NCI-H748 (cell line): ENCODE data around the gene SASH1.

ENCODE experiments used
- DNase-seq: peaks from one replicate; lab custom pipeline; 2025; ENCODE audit not compliant: unreplicated experiment; lab: John Stamatoyannopoulos, UW

The SASH1 gene

DNA sequence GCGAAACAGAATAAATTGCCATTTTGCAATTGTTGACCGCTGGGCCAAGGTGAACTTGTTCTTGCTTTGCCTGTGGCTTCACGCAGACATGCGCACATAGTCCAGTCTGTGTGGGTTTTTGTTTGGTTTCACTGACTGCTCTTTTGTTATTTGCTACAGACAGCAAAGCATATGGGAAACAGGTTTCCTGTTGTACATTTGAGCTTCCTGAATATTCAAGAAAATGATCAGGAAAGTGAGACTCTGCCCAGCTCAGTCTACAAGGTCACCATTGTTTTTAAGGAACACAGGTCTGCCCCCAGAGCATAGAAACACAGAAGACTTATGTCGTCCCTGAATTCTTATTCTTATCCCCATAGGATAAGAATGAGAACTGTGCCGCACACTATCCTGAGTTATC, 55.6 kb downstream of the SASH1 start:
- no peak for DNase-seq

DNA sequence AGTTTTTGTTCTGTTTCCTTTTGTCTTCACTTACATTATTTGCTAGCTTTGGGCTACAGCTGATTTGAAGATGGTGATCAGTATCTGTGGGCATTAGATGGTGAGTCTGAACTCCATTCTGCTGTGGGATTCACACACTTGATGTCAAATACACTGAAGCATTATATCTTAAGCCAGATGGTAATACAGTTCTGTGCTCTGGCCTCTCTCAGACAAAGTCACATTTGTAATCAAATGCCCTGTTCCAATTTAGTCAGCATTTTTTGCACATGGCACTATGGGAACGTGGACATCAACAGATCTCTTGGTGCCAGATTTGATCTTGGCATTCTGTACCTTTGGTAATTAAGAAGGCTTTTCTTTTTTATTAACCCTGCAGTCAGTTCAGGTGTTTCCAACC, 56.0 kb downstream of the SASH1 start:
- DNase-seq: no peak

DNA sequence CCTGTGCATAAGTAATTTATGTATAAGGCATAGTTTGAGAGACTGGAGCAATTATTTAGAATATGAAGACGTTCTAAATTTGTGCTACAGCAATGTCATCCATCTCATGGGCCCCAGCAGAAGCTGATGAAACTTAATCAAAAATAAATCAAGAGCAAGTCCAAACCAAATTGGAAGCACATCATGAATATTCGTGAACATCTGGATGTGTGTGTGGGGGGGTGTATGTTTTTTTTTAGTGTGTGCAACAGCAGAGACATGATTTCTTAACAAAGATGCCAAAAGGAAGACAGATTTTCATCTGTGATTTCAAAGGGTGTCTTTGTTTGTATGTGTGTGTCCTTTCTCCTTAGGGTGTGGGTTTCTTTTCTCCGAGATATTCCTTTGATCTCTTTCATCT, 58.9 kb downstream of the SASH1 start:
- DNase-seq: no peak

DNA sequence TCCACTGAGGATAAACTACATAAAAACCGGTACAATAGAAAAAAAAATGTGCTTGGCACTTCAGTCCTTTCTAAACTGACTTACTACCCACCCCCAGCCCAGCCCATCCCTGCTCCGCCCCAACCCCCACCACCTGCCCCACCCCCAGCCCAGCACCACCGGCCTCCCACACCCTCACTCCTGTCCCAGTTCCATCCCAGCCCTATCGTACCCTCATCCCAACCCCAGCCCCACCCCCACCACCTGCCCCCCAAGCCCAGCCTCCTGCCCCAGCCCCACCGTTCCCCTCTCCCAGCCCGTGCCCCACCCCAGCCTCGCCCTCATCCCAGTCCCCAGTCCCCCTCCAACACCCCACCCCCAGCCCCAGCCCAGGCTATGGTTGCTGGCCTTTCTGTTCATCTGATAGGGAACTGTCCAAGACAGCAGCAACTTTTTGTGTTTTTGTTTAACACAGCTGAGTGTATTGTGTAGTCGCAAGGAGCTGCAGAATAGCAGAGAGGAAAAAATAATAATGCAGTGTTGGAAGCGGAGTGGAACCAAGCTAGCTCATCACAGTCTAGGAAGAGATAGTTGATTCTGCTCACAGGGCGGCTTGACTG, 61.9 kb downstream of the SASH1 start:
- no peak for DNase-seq

DNA sequence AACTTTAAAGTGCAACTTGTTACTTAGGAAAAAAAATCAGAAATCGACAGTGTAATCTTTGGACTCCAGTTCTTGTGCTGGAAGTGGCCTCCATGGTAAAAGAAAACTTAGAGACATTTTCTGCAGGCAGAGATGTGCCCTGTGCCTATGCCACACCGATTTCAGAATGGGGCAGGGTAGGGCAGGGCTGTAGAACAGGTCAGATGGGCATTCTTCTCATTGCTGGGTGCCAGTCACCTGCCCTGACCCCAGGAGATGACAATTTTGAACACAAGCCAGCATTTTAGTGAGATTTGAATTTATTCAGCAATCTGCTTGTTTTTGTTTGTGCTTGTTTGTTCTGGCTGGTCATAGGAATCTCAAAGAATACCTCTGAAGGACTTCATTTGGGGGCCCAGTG, 63.3 kb downstream of the SASH1 start:
- no peak for DNase-seq

DNA sequence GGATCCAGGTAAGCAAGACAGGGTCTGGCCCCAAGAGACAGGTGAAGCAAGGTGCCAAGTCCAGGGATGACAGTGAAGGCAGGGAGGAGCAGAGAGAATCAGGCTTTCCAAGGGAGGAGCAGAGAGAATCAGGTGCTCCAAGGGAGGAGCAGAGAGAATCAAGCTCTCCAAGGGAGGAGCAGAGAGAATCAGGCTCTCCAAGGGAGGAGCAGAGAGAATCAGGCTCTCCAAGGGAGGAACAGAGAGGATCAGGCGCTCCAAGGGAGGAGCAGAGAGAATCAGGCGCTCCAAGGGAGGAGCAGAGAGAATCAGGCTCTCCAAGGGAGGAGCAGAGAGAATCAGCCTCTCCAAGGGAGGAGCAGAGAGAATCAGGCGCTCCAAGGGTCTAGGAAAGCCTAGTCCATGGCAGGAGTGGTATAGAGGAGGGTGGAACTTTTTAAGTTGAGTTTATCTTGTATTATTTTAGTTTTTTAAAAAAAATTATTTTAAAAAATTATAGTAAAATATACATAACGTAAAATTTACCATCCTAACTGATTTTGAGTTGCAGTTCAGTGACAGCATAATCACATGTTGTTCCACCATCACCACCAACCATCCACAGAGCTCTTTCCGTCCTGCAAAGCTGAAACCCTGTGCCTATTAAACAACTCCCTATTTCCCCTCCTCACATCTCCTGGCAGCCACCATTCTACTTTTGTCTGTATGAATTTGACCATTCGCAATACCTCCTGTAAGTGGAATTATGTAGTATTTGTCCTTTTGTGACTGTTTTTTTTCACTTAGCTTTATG, 64.1 kb downstream of the SASH1 start:
- DNase-seq: no peak

DNA sequence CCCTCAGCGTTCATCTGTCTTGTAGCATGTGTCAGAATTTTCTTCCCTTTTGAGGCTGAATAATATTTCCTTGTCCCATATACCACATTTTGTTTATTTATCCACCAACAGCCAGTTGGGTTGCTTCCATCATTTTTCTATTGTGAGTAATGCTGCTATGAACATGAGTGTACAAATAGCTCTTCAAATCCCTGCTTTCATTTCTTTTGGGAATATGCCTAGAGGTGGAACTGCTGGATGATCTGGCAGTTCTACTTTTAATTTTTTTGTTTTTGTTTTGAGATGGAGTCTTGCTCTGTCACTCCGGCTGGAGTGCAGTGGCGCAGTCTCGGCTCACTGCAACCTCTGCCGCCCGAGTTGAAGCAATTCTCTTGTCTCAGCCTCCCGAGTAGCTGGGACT, 64.7 kb downstream of the SASH1 start:
- no peak for DNase-seq

DNA sequence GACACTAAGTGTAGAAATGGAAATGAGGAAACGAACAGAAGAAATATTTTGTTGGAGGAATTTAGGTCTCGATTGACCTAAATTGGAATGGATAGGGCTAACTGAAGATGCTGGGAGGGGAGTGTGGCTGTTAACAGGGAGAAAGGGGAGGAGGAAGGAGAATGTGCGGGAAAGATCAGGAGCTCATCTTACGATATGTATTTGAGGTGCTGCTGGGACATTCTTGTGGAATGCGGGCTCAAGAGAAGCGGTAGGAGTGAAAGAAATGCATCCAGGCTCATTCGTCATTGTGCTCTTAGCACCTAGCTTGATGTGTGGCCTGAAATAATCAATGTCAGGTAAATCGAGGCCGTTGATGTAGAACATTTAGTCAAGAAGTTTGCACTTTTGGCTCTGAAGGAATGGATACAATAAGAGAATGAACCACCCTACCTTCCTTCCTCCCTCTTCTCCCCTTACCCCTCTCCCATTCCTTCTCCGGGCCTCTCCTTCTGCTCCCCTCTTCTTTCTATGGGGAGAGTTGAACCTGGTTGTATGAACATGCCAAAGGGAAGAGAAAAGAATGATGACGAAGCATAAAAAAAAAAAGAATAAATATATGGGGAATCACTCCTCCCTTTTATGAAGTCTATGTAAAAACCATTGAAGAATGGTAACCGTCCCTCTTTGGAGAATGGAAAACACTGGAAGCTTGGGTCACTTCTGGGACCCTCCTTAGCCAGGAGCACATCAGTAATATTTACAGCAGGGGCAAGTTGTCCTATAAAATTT, 70.9 kb downstream of the SASH1 start:
- no peak for DNase-seq

DNA sequence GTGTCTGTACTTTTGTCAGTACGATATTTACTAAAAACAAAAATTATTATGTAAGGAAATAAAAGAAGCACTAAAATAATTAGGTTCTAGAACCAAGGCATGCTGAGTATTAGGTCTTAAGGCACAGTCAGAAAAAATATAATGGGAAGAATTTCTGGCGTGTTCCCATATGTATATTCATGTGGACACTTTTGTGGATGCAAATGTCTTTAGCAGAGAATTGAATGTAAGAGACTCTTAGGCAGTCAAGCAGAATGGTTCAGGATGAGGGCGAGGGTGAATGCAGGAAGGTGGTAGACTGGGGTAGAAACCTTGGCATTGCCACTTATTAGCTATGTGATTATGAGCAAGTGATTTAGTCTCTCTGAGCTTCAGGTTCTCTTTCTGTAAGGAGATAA, 71.5 kb downstream of the SASH1 start:
- DNase-seq: no peak

DNA sequence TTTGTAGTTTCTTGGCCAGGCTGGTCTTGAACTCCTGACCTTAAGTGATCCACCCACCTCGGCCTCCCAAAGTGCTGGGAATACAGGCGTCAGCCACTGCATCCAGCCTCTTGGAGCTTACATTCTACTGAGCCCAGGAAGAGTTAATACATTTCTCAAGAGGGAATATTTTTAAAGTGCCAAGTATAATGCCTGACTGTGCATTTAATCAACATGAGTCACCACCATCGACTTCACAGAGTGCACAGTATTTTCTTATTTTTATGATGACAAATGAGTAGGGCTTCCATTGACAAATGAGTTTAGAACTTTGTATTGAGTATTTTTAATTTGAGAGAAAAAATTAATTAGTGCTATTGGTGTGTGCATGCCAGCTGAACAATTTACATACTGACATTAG, 72.2 kb downstream of the SASH1 start:
- DNase-seq: no peak

DNA sequence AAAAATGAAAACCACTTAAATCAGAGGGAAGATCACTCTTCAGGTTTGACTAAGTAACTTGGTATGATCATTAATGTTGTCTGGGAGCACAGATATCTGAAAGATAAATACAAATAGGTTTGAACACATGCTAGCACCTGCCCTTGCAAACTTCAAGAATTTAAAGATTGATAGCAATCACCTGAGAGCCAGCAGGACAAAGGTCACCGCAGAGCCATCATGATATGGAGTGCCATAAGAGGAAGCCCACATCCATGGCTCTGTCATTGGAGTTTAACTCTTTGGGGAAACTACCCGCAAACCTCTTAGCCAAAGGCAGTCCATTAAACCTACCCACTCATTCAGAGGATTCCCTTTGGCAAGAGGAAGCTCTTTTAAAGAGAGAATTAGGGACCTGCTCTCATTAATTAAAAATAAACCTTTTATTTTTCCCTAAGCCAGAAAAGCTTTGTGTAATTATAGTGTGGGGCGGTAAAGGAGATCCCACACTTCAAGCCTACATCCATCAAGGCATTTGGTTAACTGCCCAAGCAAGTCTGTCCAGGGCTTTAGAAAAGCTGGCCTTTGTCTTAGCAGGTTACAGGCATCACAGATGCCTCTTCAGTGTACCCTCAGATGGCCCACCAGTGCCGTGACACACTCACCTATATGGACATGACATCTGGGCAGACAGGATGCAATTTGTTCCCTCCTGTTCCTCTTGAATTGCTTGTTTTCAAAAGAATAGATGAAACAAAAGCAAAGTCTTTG, 73.0 kb downstream of the SASH1 start:
- no peak for DNase-seq

DNA sequence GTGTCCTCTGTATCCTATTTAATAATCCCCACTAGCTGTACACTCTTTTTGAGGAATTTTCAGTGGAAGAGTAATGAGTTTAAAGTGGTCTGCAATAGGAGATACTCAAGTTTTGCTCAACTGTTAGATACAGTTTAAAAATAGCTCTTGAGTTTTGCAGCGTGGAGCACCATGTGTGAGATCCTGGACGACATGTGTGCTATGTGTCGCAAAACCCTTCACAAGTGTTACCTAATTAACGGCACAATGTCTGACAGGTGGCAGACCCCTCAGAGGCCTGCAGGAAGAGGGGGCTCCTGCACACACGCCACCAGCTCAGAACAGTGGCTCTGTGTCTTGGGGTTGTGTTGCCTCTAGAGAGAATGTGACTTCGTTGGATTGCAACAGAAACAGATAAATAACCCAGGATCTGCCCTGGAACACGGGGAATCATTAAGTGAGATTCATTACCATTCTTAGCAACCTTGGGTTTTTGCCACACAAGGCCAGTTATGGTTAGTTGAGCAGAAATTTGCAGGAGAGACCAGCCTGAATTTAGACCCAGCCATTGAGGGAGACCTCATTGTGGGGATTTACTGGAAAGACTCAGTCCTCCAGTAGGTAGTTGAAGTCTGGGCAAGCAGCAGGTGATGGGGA, 73.8 kb downstream of the SASH1 start:
- DNase-seq: no peak

DNA sequence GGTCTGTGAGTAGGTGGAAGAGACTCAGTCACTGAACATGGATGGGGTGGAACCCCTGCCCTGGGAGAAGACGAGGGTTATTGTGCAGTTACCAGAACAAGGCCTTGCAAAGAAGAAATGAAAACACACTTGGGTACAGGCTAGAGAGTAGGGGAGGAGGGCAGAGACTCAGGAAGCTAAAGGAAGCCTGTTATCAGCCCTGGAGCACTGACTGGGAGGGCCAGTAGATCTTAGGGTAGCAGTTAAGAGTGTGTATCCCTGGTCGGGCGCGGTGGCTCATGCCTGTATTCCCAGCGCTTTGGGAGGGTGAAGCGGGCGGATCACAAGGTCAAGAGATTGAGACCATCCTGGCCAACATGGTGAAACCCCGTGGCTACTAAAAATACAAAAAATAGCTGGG, 74.4 kb downstream of the SASH1 start:
- DNase-seq: no peak

DNA sequence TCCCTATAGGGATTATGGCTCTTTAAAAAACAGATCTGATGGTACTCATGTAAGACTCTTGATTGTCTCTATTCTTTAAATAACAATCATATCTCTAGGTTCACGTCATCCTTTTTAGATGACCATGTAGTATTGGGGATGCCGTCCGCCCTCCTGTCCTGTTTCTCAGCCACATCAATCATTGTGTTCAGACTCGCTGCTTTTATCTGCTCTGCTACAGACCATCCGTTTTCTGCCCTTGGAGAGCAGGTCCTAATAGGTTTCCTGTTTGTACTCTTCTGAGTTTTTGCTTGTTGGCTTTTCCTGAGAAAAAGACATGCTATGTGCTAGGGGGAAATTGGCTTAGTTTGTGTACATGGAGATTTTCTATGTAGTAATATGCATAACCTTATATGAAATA, 76.8 kb downstream of the SASH1 start:
- no peak for DNase-seq

DNA sequence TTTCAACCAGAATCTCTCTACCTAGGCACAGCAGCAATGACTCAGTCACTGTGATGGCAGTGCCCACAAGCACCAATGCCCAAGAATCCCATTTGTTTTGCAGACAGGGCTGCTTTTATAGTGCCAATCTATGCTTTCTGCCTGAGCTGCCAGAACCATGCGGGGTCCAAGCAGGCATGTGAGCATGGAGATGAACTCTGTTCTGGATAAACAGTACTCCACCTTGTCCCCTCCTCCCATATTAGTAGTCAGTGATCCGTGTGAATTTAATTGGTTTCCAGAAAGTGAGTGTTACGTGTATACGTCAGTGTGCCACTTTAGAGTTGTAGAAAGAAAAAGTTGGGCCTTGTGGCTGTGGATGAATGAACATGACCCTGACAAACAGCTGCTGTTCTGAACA, 79.4 kb downstream of the SASH1 start:
- peak; percentile 73 for DNase-seq

DNA sequence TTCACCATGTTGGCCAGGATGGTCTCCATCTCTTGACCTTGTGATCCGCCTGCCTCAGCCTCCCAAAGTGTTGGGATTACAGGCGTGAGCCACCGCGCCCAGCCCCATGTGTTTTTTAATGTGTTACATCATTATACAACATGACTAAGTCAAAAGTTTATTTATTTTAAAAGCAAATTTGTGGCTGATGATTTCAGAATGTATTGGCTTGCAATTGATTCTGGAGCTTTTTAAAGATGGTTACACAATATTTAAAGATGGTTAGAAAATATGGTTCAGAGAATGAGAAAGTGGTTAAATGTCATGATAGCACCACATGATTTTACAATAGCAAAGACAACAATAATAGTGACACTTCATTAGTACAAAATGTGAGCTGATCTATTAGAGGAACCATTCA, 80.5 kb downstream of the SASH1 start:
- no peak for DNase-seq

DNA sequence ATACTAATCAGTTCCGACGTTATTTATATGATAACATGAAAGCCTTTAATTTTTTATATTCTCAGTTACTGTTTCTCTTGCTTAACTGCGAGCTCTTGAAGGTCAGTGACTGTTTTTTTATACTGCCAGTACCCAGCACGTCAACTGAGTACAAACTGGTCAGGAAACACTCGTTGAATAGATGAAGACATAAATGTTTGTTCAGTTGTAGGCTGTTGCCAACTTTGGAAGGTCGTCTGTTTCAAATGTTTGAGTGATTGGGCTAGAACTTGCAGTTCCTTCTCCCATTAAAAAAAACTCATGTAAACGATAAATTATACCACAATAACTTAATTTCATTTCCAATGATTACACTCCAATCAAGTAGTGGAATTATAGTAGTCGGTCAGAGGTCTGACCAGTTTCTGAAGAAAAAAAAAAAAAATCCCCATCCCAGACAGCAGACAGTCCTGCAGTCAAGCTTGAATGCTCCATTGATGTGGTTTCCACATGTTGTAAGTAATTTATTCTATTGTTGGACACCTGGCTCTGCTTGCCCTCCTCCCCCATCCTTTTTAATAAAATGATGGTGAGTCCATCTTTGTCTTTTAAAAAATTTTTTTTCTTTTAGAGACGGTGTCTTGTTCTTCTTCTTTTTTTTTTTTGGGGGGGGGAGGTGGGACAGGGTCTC, 81.1 kb downstream of the SASH1 start:
- DNase-seq: peak; percentile 61

DNA sequence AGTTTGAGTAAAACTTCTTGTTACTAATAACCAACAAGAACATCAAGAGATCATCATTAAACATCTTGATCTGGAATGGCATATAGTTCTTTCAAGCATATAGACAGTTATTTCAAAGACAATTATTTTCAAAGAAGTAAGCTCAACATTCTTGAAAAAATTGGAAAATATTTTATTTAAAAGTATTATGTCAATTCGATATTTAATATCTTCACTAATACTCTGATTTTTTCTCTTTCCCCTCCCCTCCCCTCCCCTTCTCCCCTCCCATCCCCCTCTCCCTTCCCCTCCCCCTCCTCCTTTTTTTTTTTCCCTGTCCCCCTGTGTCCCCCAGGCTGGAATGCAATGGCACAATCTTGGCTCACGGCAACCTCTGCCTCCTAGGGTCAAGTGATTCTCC, 82.8 kb downstream of the SASH1 start:
- no peak for DNase-seq

DNA sequence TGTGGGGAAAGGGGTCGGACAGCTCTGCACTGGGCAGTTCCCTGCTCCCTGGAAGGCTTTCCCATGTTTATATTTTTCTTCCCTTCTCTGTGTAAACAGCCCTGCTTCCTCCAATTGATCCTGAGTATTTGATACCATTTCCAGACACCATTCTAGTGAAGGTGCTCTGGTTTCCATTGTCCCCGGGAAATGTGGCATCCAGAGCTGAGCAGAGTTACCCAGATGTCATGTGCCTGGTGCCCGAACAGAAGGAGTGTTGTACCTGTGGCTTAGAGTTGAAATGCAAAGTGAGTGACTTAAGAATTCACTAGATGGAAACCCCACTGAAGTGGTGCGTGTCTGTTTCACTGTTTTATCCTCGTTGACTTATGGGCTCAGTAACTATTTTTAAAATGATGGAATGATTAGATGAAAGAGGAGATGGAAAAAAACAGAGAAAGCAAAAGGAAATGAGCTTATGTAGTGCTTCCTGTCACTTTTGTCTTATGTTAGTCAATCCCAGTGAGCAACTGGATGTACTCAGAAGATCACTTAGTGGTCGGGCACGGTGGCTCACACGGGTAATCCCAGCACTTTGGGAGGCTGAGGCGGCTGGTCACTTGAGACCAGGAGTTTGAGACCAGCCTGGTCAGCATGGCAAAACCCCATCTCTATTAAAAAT, 83.8 kb downstream of the SASH1 start:
- no peak for DNase-seq

DNA sequence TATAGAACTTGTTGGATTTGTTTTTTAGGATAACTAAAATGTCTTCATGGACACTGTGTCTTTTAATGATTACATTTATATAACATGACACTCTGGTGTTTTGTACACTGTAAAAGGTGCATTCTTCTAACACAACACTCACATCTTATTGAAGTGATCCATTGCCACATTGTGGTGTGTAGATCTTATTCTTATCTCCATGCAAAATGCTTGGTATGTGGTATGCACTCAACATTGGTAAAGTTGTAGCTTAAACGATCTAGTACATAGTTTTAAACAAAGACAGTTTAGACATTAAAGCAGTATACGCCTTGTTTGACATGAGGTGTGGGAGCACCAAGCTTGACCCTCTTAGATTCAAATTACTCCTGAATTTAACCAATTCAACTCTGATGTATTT, 84.7 kb downstream of the SASH1 start:
- DNase-seq: no peak
